ENCODE measurements around the gene RNF166. TPM values are rescaled to one million over a fixed set of nuclear protein-coding genes. Genes with fewer than 3 reads are reported as not detected.

The RNF166 gene
- total and polyA plus RNA-seq, 2 donors (not counting 3 experiments of a cell fraction or from before 2014, with no cell fraction given): 27.6 to 38.8 TPM

- POLR2A ChIA-PET: no interaction called here
These were observed 6.8 kb upstream of the RNF166 start for GRCh38 chr16:88713054-88713453.

More at GRCh38 chr16:88713054-88713453, 6.8 kb upstream of the RNF166 start:
- Histone ChIP-seq H3K9me3 (replicated peaks; ENCODE audit: control insufficient read depth, insufficient read depth, low read length) (no peaks in the 10 kb centered on the region), H3K4me1 (ENCODE audit: control insufficient read depth, extremely low read depth, insufficient read depth, low read length) (no peaks in the 10 kb centered on the region), H2AFZ (ENCODE audit: low read depth, low read length) (no peak overlapping the region), H3K36me3 (ENCODE audit: control insufficient read depth in 2 of 2, extremely low read depth in 1 of 2, insufficient read depth in 2 of 2, low read length in 2 of 2) (peaks cover 13 to 42% of the 10 kb centered on the region in 2 experiments), H3K4me2 (ENCODE audit: insufficient read depth, low read length) (no peak overlapping the region), H3K4me3 (replicated peaks in 1 of 3; ENCODE audit: insufficient read depth in 1 of 3, low read depth in 1 of 3, low read length in 3 of 3) (no peak overlapping the region), H3K9ac (replicated peaks; ENCODE audit: extremely low read depth, insufficient read depth, low read length) (no peak overlapping the region), H3K9me1 (replicated peaks; ENCODE audit: control insufficient read depth, extremely low read depth, insufficient read depth, low read length) (no peaks in the 10 kb centered on the region), H3K27ac (ENCODE audit: insufficient read depth, low read depth, low read length) (no peak overlapping the region), H3K27me3 (ENCODE audit: control insufficient read depth in 2 of 2, insufficient read depth in 2 of 2, low read length in 2 of 2) (no peaks in the 10 kb centered on the region), H3K79me2 (ENCODE audit: control insufficient read depth, insufficient read depth, low read length) (peaks cover 16% of the 10 kb centered on the region), H4K20me1 (replicated peaks; ENCODE audit: control insufficient read depth, extremely low read depth, insufficient read depth, low read length) (no peaks in the 10 kb centered on the region)
- DNase-seq (ENCODE audit: low read depth, low spot score) (no peak), FAIRE-seq (no peak)
- CTCF ChIA-PET: interaction anchor here (2.3 kb wide), 1 partner anchor 24 kb away, joined by 10 read pairs; no protein-coding TSS in a partner anchor
- dilution Hi-C loops (cut with MboI; ENCODE audit: extremely low pct_ligation_motif_present, low sequenced_read_pairs): no loop called here
- no TSS peak for BruUV-seq (replicated peaks)
- intact Hi-C loops (cut with micrococcal nuclease): no loop called here
- TF ChIP-seq POLR2AphosphoS5 (IDR thresholded peaks at IDR 0.05; ENCODE audit: insufficient read depth, low read depth, low read length) (no peak), GATA2 (IDR thresholded peaks at IDR 0.05; ENCODE audit: insufficient read depth, insufficient read length, low read depth, low read length) (no peak), POLR2A (IDR thresholded peaks at IDR 0.05; ENCODE audit: low read depth, low read length) (no peak), MAX (IDR thresholded peaks at IDR 0.05; ENCODE audit: insufficient read depth, insufficient read length) (no peak), EZH2 (IDR thresholded peaks at IDR 0.05; ENCODE audit: borderline replicate concordance, low read depth, low read length, severe bottlenecking) (no peak), FOS (IDR thresholded peaks at IDR 0.05; ENCODE audit: borderline replicate concordance, insufficient read depth, low read length) (no peak), CTCF (IDR thresholded peaks at IDR 0.05; ENCODE audit: extremely low read depth in 1 of 2, insufficient read depth in 1 of 2, low read depth in 1 of 2, low read length in 2 of 2) (no peak), JUN (IDR thresholded peaks at IDR 0.05; ENCODE audit: borderline replicate concordance, insufficient read depth, insufficient read length, low read depth) (no peak)

Measured in endothelial cell of umbilical vein (primary cell).